K562 (cell line): ENCODE results near the gene C11orf52. TPM values are rescaled to one million over a fixed set of nuclear protein-coding genes. Genes with fewer than 3 reads are reported as not detected.
A peak's percentile ranks its signal among the peaks of the same experiment; 100 is the strongest.

Experiments
- ATAC-seq: fragments of 200-7000 bp; cut with Tn5 transposase; 3 replicates; pipeline ENCODE4 v1.9.1; 2020; ENCODE audit warnings: moderate library complexity
- BruUV-seq: library from RNA; stranded (reverse); fragments of 400-500 nt; replicated peaks from 2 replicates; lab custom pipeline; 2021; lab: Mats Ljungman, UMichigan
- CTCF ChIA-PET: fragments of 300-600 bp; formaldehyde crosslinking; extraction: SDS; loops from one replicate; lab custom pipeline; 2021; ENCODE audit warnings: low intra/inter-chr PET ratio; lab: Yijun Ruan, JAX
- POLR2A ChIA-PET: fragments of 300-600, 350-650 bp; sonication (Branson Sonifier 250); formaldehyde crosslinking; extraction: SDS; loops from one replicate; lab custom pipeline; 2021; ENCODE audit warnings: antibody characterized with exemption, inconsistent platforms; lab: Yijun Ruan, JAX
- DNase-seq, 4 experiments: peaks; one replicate each; pipeline versions ENCODE4 v3.0.0 to v3.0.0-alpha.2; 2011 to 2018; ENCODE audit warnings: low spot score in 3 of 4, mixed read lengths in 3 of 4; ENCODE audit errors: extremely low read depth in 1 of 4
- FAIRE-seq: peaks from 2 replicates; lab custom pipeline; 2011; peaks lifted over from hg19 to GRCh38; lab: Jason Lieb, UNC
- H2AFZ ChIP-seq: 2 replicates; pipeline ENCODE4 v1.6.0; 2011; ENCODE audit warnings: low read depth, low read length, control low read depth, inconsistent platforms
- H3K27ac ChIP-seq: fragments of 200-600 bp; 3 replicates; pipeline ENCODE4 v1.8.0; 2011; ENCODE audit warnings: low read depth, mild to moderate bottlenecking, control low read depth, inconsistent platforms, low read length, moderate library complexity, mixed read lengths; ENCODE audit errors: extremely low read depth
- H3K27me3 ChIP-seq, 2 experiments: fragments of 300-600 bp in 1 of 2; 2 replicates in 1 of 2; 3 replicates in 1 of 2; pipeline versions ENCODE4 v1.6.0 to v1.8.0; 2011; ENCODE audit warnings: inconsistent platforms in 2 of 2, low read length in 2 of 2, mild to moderate bottlenecking in 1 of 2, mixed read lengths in 1 of 2, moderate library complexity in 1 of 2; ENCODE audit not compliant: control insufficient read depth in 2 of 2, insufficient read depth in 2 of 2
- H3K36me3 ChIP-seq: fragments of 300-600 bp; 3 replicates; pipeline ENCODE4 v1.8.0; 2011; ENCODE audit warnings: mild to moderate bottlenecking, low read length, inconsistent platforms; ENCODE audit not compliant: control insufficient read depth, insufficient read depth
- H3K4me1 ChIP-seq, 2 experiments: fragments of 200-600 bp in 1 of 2; replicated peaks in 1 of 2; 2 replicates in 1 of 2; 3 replicates in 1 of 2; pipeline versions ENCODE4 v1.5.1 to v1.8.0; 2011; ENCODE audit warnings: inconsistent platforms in 2 of 2, low read length in 2 of 2, mild to moderate bottlenecking in 1 of 2, mixed read lengths in 1 of 2, moderate library complexity in 1 of 2; ENCODE audit not compliant: control insufficient read depth in 2 of 2, insufficient read depth in 2 of 2
- H3K4me2 ChIP-seq: 2 replicates; pipeline ENCODE4 v1.6.1; 2011; ENCODE audit warnings: low read length, control low read depth, inconsistent platforms, mixed read lengths; ENCODE audit not compliant: insufficient read depth
- H3K4me3 ChIP-seq: fragments of 200-600 bp; sonication (generic), shearing (Covaris generic); 2 replicates; pipeline ENCODE4 v1.5.1; 2016; ENCODE audit warnings: control low read depth, inconsistent platforms
- H3K79me2 ChIP-seq: fragments of 200-600 bp; 3 replicates; pipeline ENCODE4 v1.8.0; 2011; ENCODE audit warnings: low read length, inconsistent platforms; ENCODE audit not compliant: control insufficient read depth, insufficient read depth
- H3K9ac ChIP-seq, 2 experiments: 2 replicates each; pipeline versions ENCODE4 v1.6.0 to v1.6.1; 2011; ENCODE audit warnings: low read depth in 2 of 2, low read length in 2 of 2, control low read depth in 1 of 2, inconsistent platforms in 1 of 2, mild to moderate bottlenecking in 1 of 2, mixed read lengths in 1 of 2; ENCODE audit not compliant: insufficient read depth in 1 of 2
- H3K9me1 ChIP-seq: one replicate; pipeline ENCODE4 v1.6.0; 2011; ENCODE audit warnings: inconsistent platforms, mild to moderate bottlenecking, low read length, moderate library complexity; ENCODE audit not compliant: control insufficient read depth, insufficient read depth
- H3K9me3 ChIP-seq: replicated peaks from 2 replicates; pipeline ENCODE4 v1.5.1; 2011; ENCODE audit warnings: low read depth, low read length, inconsistent platforms; ENCODE audit not compliant: control insufficient read depth, insufficient read depth
- H4K20me1 ChIP-seq: replicated peaks from 2 replicates; pipeline ENCODE4 v1.6.1; 2011; ENCODE audit warnings: low read length, inconsistent platforms, mixed read lengths; ENCODE audit not compliant: control insufficient read depth, insufficient read depth
- CGGBP1 ChIP-seq: fragments of 250-450 bp; sonication (Bioruptor Pico); IDR thresholded peaks from 2 replicates; pipeline ENCODE4 v1.9.0; 2021; ENCODE audit warnings: mild to moderate bottlenecking
- FOXA1 ChIP-seq: fragments of 450-650 bp; IDR thresholded peaks from 2 replicates; pipeline ENCODE4 v1.6.1; 2016; ENCODE audit warnings: mild to moderate bottlenecking, borderline replicate concordance
- NCOA6 ChIP-seq: fragments of 450-650 bp; IDR thresholded peaks from 2 replicates; pipeline ENCODE4 v1.6.1; 2017; ENCODE audit warnings: mild to moderate bottlenecking
- SFPQ ChIP-seq: fragments of 200-400 bp; formaldehyde crosslinking; IDR thresholded peaks from 2 replicates; pipeline ENCODE4 v1.6.1; 2017; ENCODE audit warnings: mild to moderate bottlenecking, low read depth, low read length, moderate library complexity
- UBTF ChIP-seq, 2 experiments: IDR thresholded peaks; 2 replicates each; pipeline ENCODE4 v1.6.1; 2012; ENCODE audit warnings: improper control_type of control experiment in 2 of 2, low read depth in 2 of 2, low read length in 2 of 2, borderline replicate concordance in 1 of 2
- ZNF121 ChIP-seq: sonication (generic); formaldehyde crosslinking; conservative IDR thresholded peaks from 2 replicates; pipeline ENCODE4 v1.8.0; 2022; ENCODE audit warnings: missing genetic modification reagents
- WGBS: fragments of 100-300 bp; shearing (Covaris generic); methylation state at CpG from one replicate; pipeline ENCODE4 v1.1.6; 2016; ENCODE audit warnings: low coverage, mixed read lengths; ENCODE audit not compliant: insufficient coverage; ENCODE audit errors: missing lambda C conversion rate; 5-methylcytosine and 5-hydroxymethylcytosine counted together
- in situ Hi-C: fragments of 300-500 bp; cut with MboI; formaldehyde crosslinking; loops from 4 replicates; pipeline ENCODE4 v1.15.0; 2018; ENCODE audit warnings: inconsistent platforms, mixed read lengths
- intact Hi-C: fragments of 100-400 bp; cut with micrococcal nuclease; formaldehyde crosslinking; loops from 2 replicates; pipeline ENCODE4 v1.14.2; 2022
- polyA plus RNA-seq, 8 experiments: library from polyadenylated mRNA; depleted of rRNA in 4 of 8; stranded (reverse) in 5 of 8; unstranded in 3 of 8; fragments of >200 nt; fragmentation: Nextera tagmentation in 2 of 8; fragmentation: Illumina TruSeq in 1 of 8; extraction: Ambion mirVana in 2 of 8; extraction: Trizol in 1 of 8; gene quantifications; 2 replicates each; pipeline versions ENCODE4 v1.2.1 to v1.2.3, GENCODE V29; 2011 to 2014; ENCODE audit warnings: inconsistent platforms in 1 of 8, missing spikeins in 1 of 8
- total RNA-seq, 7 experiments: library from RNA; depleted of rRNA in 6 of 7; stranded (reverse); fragments of >200 nt in 6 of 7; fragmentation: Illumina TruSeq in 2 of 7; extraction: Trizol in 2 of 7; gene quantifications; 2 replicates each; pipeline versions ENCODE4 v1.2.1 to v1.2.3, GENCODE V29; 2011 to 2021; ENCODE audit warnings: low replicate concordance in 1 of 7

Gene C11orf52
- total and polyA plus RNA-seq, 9 of the 15 experiments (the other 6 are each of a cell fraction or from before 2014, with no cell fraction given), result 0.29 to 2.9 (median 1.0) TPM

GRCh38 chr11:111917312-111917711, 1.4 kb upstream of the C11orf52 start:
- ChIA-PET POLR2A (interaction anchor here (0.8 to 1.1 kb wide), 2 partner anchors 8 to 9 kb away, joined by 4 read pairs; no protein-coding TSS in a partner anchor), CTCF (no interaction called here)
- DNase-seq (no peak), ATAC-seq (no peak), FAIRE-seq (no peak)
- Histone ChIP-seq H3K4me2 (no peak overlapping the region), H3K9me1 (peaks cover 3% of the 10 kb centered on the region), H3K9me3 (no peaks in the 10 kb centered on the region), H3K4me3 (no peak overlapping the region), H3K4me1 (peaks cover 2 to 24% of the 10 kb centered on the region in 2 experiments), H3K36me3 (no peaks in the 10 kb centered on the region), H3K9ac (no peak overlapping the region), H3K79me2 (no peaks in the 10 kb centered on the region), H2AFZ (no peak overlapping the region), H3K27ac (no peak overlapping the region), H3K27me3 (no peaks in the 10 kb centered on the region), H4K20me1 (no peaks in the 10 kb centered on the region)
- BruUV-seq, result no TSS peak
- intact Hi-C loops (no loop called here), in situ Hi-C loops (no loop called here)
- no peak for TF ChIP-seq CGGBP1
- no peak for TF ChIP-seq NCOA6
- 0 out of 2 replicates have a peak, but pooled peaks have one; percentile 31 for TF ChIP-seq ZNF121 (CRISPR knock-in tag)
- no peak for TF ChIP-seq FOXA1
- no peak for TF ChIP-seq SFPQ
- TF ChIP-seq UBTF (IDR thresholded peaks at IDR 0.05; ENCODE audit: borderline replicate concordance in 1 of 2, low read depth in 2 of 2, low read length in 2 of 2), result no peak
- 41% methylated on average over 2 of the region's 2 CpGs for WGBS
